ENCODE measurements around the gene DNAI1. TPM values are rescaled to one million over a fixed set of nuclear protein-coding genes. Genes with fewer than 3 reads are reported as not detected.
A peak's percentile ranks its signal among the peaks of the same experiment; 100 is the strongest.

Gene DNAI1
- total RNA-seq, 6 experiments from 2014 or later: not detected

- peak overlapping the region in 1 of 3 donors; percentile 56 for H3K27ac ChIP-seq
- no peak overlapping the region for H3K4me3 ChIP-seq
- 55% methylated on average over 7 of the region's 9 CpGs for WGBS (ENCODE audit: insufficient coverage, low coverage, low lambda C conversion rate, missing lambda C conversion rate)
- H3K27me3 ChIP-seq: no peaks in the 10 kb centered on the region
- TF ChIP-seq CTCF (IDR thresholded peaks at IDR 0.05) (no peak), POLR2A (IDR thresholded peaks at IDR 0.05) (no peak)
- DNase-seq (peak in 1 of 3 donors; percentile 55), ATAC-seq (peak; percentile 85 to 91 (median 88))
- intact Hi-C loops (cut with DNase I): no loop called here
- peaks cover 0 to 14% (median 4%) of the 10 kb centered on the region in 4 donors for H3K4me1 ChIP-seq
- H3K9me3 ChIP-seq: no peaks in the 10 kb centered on the region
- H3K36me3 ChIP-seq: no peaks in the 10 kb centered on the region
Observed at GRCh38 chr9:34512131-34513078, 53.8 kb downstream of the DNAI1 start.

GRCh38 chr9:34513567-34514214, 55.1 kb downstream of the DNAI1 start:
- no peak overlapping the region for H3K27ac ChIP-seq
- H3K4me1 ChIP-seq: peaks cover 0 to 14% (median 4%) of the 10 kb centered on the region in 4 donors
- H3K9me3 ChIP-seq: no peaks in the 10 kb centered on the region
- TF ChIP-seq CTCF (IDR thresholded peaks at IDR 0.05): no peak
- TF ChIP-seq POLR2A (IDR thresholded peaks at IDR 0.05): no peak
- H3K4me3 ChIP-seq: no peak overlapping the region
- 76% methylated on average over 2 of the region's 2 CpGs for WGBS (ENCODE audit: insufficient coverage, low coverage, low lambda C conversion rate, missing lambda C conversion rate)
- ATAC-seq: no peak
- no peaks in the 10 kb centered on the region for H3K36me3 ChIP-seq
- intact Hi-C loops (cut with DNase I): no loop called here
- H3K27me3 ChIP-seq: no peaks in the 10 kb centered on the region
- DNase-seq: peak in 1 of 3 donors; percentile 28

GRCh38 chr9:34514401-34514800, 55.8 kb downstream of the DNAI1 start:
- intact Hi-C loops (cut with DNase I): no loop called here
- peak in 1 of 3 donors; percentile 35 for DNase-seq
- no peaks in the 10 kb centered on the region for H3K36me3 ChIP-seq
- no peaks in the 10 kb centered on the region for H3K9me3 ChIP-seq
- no peak for ATAC-seq
- TF ChIP-seq POLR2A (IDR thresholded peaks at IDR 0.05) (no peak), CTCF (IDR thresholded peaks at IDR 0.05) (no peak)
- no peaks in the 10 kb centered on the region for H3K27me3 ChIP-seq
- peaks cover 0 to 14% (median 4%) of the 10 kb centered on the region in 4 donors for H3K4me1 ChIP-seq
- H3K27ac ChIP-seq: no peak overlapping the region
- WGBS (ENCODE audit: insufficient coverage, low coverage, low lambda C conversion rate, missing lambda C conversion rate): 82% methylated on average over 2 of the region's 8 CpGs
- no peak overlapping the region for H3K4me3 ChIP-seq

GRCh38 chr9:34514816-34515215, 56.2 kb downstream of the DNAI1 start:
- no peaks in the 10 kb centered on the region for H3K9me3 ChIP-seq
- ATAC-seq: no peak
- WGBS (ENCODE audit: insufficient coverage, low coverage, low lambda C conversion rate, missing lambda C conversion rate): 89% methylated on average over 2 of the region's 3 CpGs
- no peaks in the 10 kb centered on the region for H3K36me3 ChIP-seq
- DNase-seq: peak in 1 of 3 donors; percentile 1
- TF ChIP-seq POLR2A (IDR thresholded peaks at IDR 0.05) (no peak), CTCF (IDR thresholded peaks at IDR 0.05) (no peak)
- intact Hi-C loops (cut with DNase I): no loop called here
- H3K4me3 ChIP-seq: no peak overlapping the region
- H3K27me3 ChIP-seq: no peaks in the 10 kb centered on the region
- H3K27ac ChIP-seq: no peak overlapping the region
- H3K4me1 ChIP-seq: peaks cover 0 to 14% (median 4%) of the 10 kb centered on the region in 4 donors
